Measurements from ENCODE around the gene NOM1.

The NOM1 gene

DNA sequence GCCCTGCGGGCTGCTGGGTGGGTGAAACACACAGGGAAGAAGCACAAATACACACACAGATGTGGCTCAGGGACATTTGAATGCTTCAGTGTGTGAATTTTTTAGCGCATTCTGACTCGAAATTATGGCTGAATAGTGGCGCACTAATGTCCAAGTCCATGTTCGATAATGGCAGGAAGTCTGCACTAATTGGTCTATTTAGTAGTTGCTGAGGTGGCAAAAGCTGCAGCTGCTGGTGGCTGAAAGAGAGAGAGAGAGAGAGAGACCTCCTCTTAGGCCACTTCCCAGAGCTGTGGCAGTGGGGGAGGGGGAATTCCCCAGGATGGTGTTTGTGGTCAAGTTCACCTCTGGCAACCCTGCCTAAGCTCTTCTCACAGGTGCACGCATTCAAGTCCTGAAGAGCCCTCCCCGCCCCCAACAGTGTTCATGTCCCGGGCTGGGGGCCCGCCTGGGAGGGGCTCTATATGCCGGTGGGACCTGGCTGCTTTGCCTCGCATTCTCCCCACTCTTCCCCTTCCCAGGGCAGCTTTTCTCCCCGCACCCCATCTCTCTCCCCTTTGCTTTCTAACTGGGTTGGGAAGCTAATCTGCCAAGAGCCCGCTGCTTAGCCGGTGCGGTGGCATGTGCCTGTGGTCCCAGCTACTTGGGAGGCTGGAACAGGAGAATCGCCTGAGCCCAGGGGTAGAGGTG is 67.0 kb downstream of the NOM1 start:
- no peak overlapping the region for H3K4me3 ChIP-seq (replicated peaks in 1 of 2; ENCODE audit: low read depth in 2 of 2, low read length in 2 of 2)
- TF ChIP-seq, protein P1, sequence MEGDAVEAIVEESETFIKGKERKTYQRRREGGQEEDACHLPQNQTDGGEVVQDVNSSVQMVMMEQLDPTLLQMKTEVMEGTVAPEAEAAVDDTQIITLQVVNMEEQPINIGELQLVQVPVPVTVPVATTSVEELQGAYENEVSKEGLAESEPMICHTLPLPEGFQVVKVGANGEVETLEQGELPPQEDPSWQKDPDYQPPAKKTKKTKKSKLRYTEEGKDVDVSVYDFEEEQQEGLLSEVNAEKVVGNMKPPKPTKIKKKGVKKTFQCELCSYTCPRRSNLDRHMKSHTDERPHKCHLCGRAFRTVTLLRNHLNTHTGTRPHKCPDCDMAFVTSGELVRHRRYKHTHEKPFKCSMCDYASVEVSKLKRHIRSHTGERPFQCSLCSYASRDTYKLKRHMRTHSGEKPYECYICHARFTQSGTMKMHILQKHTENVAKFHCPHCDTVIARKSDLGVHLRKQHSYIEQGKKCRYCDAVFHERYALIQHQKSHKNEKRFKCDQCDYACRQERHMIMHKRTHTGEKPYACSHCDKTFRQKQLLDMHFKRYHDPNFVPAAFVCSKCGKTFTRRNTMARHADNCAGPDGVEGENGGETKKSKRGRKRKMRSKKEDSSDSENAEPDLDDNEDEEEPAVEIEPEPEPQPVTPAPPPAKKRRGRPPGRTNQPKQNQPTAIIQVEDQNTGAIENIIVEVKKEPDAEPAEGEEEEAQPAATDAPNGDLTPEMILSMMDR (IDR thresholded peaks at IDR 0.05; ENCODE audit: low read depth, low read length) = no peak
- no peak for DNase-seq (ENCODE audit: low read depth in 2 of 2)

- TF ChIP-seq, protein P1 (IDR thresholded peaks at IDR 0.05; ENCODE audit: low read depth, low read length) = no peak
- H3K4me3 ChIP-seq (replicated peaks in 1 of 2; ENCODE audit: low read depth in 2 of 2, low read length in 2 of 2) = no peak overlapping the region
- no peak for DNase-seq (ENCODE audit: low read depth in 2 of 2)
These were observed 67.6 kb downstream of the NOM1 start for GRCh38 chr7:157017149-157017548.

DNA sequence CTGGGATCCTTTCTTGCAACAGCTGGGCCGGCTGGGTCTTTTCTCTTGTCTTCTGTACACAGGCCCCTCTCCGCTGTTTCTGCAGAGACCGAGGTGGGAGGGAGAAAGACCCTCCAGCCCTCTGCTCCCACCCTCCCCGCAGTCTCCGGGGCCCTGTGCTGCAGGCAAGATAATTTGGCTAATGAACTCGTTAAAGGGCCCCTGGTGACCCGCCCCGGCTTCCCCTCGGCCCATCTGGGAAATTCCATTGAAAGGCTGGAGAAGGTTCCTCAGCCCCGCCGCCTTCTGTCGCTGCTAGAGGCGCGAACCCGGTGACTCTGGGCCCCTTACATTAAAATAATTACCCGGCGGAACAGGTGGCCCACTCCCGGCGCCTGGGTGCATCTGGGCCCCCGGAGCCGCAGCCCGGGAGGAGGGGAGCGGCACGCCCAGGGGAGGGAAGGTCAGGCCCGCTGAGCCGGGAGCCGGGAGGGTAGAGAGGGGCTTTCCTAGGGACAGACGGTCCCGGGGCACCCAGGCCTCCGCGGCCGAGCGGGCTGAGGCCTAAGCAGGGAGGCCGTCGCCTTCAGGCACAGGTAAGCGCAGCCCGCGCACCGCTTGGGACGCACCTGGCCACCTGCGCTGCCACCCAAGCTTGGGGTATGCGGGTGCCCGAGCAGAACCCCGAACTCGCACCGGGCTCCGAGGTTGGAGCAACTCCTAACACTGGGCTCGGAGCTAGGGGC is 68.3 kb downstream of the NOM1 start:
- no peak for DNase-seq (ENCODE audit: low read depth in 2 of 2)
- no peak overlapping the region for H3K4me3 ChIP-seq (replicated peaks in 1 of 2; ENCODE audit: low read depth in 2 of 2, low read length in 2 of 2)
- TF ChIP-seq, protein P1 (IDR thresholded peaks at IDR 0.05; ENCODE audit: low read depth, low read length) = no peak

DNA sequence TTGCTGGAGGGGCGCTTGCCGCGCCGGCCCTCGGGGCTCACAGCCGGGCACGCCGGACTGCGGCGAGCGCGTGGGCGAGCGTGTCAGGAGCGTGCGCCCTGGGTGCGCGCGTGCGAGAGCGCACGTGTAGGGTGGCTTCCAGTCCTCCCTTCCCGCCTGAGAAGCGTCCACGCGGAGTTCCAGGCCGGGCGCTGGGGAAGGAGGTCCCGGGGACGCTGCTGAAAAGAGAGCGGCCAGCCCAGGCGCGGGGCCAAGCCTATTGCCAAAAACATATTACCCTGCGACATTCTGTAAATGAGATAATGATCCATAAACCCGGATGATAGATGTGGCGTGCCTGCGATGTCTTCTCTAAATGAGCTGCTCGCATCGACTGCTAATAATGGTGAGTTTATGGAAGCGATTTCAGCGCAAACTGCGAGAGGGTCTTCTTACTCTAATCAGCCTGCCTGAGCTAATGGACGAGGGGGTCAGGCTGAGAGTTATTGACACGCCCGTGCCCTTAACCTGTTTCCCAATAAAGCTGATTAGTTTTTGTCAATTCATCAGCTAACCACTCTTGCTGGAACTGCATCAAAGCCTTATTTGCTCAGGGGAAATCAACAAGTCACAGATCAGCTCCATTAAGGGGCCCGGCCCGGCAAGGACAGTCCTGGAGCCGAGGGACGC is 69.0 kb downstream of the NOM1 start:
- no peak overlapping the region for H3K4me3 ChIP-seq (replicated peaks in 1 of 2; ENCODE audit: low read depth in 2 of 2, low read length in 2 of 2)
- TF ChIP-seq, protein P1 (IDR thresholded peaks at IDR 0.05; ENCODE audit: low read depth, low read length) = no peak
- no peak for DNase-seq (ENCODE audit: low read depth in 2 of 2)

DNA sequence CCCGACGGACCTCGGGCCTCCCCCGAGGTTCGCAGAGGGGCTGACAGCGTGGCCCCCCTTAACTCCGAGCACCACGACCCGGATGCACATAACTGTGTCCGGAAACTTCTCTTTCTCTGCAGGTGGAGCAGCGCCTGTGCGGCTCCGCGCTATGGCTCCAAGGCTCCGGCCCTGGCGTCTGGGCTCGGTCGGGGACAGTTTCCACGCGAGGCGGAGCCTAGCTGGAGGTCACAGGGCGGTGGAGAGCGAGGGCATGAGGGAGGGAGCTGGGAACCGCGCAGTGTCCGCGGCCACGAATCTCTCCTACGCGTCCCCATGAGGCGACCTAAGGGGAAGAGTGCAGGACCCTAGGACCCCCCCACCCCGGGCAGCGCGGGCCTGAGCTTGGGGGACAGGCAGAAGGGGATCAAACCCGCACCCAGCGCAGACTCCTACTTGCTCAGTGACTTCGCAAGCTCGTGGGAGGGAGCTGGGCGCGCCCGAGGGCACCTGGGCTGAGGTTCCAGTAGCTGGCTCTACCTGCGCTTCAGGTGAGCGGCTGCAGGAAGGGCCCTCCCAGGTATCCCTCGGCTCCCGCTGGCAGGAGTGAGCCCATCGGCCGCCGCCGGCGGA is 69.6 kb downstream of the NOM1 start:
- DNase-seq (ENCODE audit: low read depth in 2 of 2) = no peak
- H3K4me3 ChIP-seq (replicated peaks in 1 of 2; ENCODE audit: low read depth in 2 of 2, low read length in 2 of 2) = no peak overlapping the region
- TF ChIP-seq, protein P1 (IDR thresholded peaks at IDR 0.05; ENCODE audit: low read depth, low read length) = no peak

GRCh38 chr7:157019718-157020451 is 70.4 kb downstream of the NOM1 start:
- TF ChIP-seq, protein P1 (IDR thresholded peaks at IDR 0.05; ENCODE audit: low read depth, low read length) = no peak
- DNase-seq (ENCODE audit: low read depth in 2 of 2) = no peak
- H3K4me3 ChIP-seq (replicated peaks in 1 of 2; ENCODE audit: low read depth in 2 of 2, low read length in 2 of 2) = no peak overlapping the region
